KMS-11 (cell line): ENCODE measurements around the gene LMO7.

ENCODE experiments used
- H2AFZ ChIP-seq: fragments of 200-600 bp; sonication (generic); 2 replicates; pipeline ENCODE4 v1.6.1; 2016; ENCODE audit warnings: antibody characterized with exemption, mixed run types, low read depth
- H3K27ac ChIP-seq: fragments of 200-600 bp; sonication (generic); 2 replicates; pipeline ENCODE4 v1.6.1; 2016; ENCODE audit warnings: mild to moderate bottlenecking, mixed run types
- H3K27me3 ChIP-seq: fragments of 200-600 bp; sonication (generic); 2 replicates; pipeline ENCODE4 v1.6.1; 2017; ENCODE audit warnings: mild to moderate bottlenecking, low read depth, mixed run types, moderate library complexity; ENCODE audit not compliant: insufficient read depth
- H3K36me3 ChIP-seq: fragments of 200-600 bp; sonication (generic); 2 replicates; pipeline ENCODE4 v1.6.1; 2017; ENCODE audit warnings: mild to moderate bottlenecking, mixed run types; ENCODE audit not compliant: insufficient read depth
- H3K4me1 ChIP-seq: fragments of 200-600 bp; sonication (generic); 2 replicates; pipeline ENCODE4 v1.6.1; 2016; ENCODE audit warnings: mild to moderate bottlenecking, low read depth, mixed run types; ENCODE audit not compliant: poor library complexity, severe bottlenecking
- H3K4me2 ChIP-seq: fragments of 200-600 bp; sonication (generic); 2 replicates; pipeline ENCODE4 v1.7.0; 2016; ENCODE audit warnings: mild to moderate bottlenecking, mixed run types
- H3K4me3 ChIP-seq: fragments of 200-600 bp; sonication (generic); IDR thresholded peaks from 2 replicates; pipeline ENCODE4 v1.6.1; 2017; ENCODE audit warnings: low read depth, low read length, mixed read lengths; ENCODE audit not compliant: insufficient read depth
- H3K79me2 ChIP-seq: fragments of 200-600 bp; sonication (generic); 2 replicates; pipeline ENCODE4 v1.6.1; 2016; ENCODE audit warnings: low read depth, mixed run types; ENCODE audit not compliant: insufficient read depth
- H3K9ac ChIP-seq: fragments of 200-600 bp; sonication (generic); 2 replicates; pipeline ENCODE4 v1.6.1; 2016; ENCODE audit warnings: mild to moderate bottlenecking, mixed run types
- H4K20me1 ChIP-seq: fragments of 200-600 bp; sonication (generic); 2 replicates; pipeline ENCODE4 v1.6.1; 2016; ENCODE audit warnings: mild to moderate bottlenecking, mixed run types; ENCODE audit not compliant: insufficient read depth
- TF ChIP-seq, protein P1 (sequence below): fragments of 200-600 bp; sonication (generic); conservative IDR thresholded peaks from 2 replicates; pipeline ENCODE4 v1.6.1; 2017; ENCODE audit warnings: low read depth, mild to moderate bottlenecking, antibody characterized with exemption, low read length, moderate library complexity, mixed read lengths

LMO7 gene

DNA sequence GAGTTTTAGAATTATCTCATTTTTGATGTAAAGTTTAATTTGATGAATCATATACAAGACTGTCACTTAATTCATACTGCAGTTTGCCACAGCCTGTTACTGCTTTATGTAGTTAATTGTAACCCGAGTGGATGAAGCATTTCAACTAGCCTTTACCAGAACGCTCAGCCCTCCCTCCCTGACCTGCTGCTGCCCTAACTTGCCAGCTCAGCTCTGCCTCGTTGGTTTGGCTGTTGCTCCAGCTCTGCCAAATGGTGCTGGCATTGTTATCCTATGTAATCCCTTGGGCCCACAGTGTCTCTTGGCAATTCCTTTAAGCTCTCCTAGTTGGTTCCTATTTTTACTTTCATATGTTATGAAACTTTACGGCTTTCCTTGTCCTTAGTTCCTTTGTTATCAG lies 113.3 kb downstream of the LMO7 start:
- TF ChIP-seq, protein P1, sequence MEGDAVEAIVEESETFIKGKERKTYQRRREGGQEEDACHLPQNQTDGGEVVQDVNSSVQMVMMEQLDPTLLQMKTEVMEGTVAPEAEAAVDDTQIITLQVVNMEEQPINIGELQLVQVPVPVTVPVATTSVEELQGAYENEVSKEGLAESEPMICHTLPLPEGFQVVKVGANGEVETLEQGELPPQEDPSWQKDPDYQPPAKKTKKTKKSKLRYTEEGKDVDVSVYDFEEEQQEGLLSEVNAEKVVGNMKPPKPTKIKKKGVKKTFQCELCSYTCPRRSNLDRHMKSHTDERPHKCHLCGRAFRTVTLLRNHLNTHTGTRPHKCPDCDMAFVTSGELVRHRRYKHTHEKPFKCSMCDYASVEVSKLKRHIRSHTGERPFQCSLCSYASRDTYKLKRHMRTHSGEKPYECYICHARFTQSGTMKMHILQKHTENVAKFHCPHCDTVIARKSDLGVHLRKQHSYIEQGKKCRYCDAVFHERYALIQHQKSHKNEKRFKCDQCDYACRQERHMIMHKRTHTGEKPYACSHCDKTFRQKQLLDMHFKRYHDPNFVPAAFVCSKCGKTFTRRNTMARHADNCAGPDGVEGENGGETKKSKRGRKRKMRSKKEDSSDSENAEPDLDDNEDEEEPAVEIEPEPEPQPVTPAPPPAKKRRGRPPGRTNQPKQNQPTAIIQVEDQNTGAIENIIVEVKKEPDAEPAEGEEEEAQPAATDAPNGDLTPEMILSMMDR: no peak
- no peaks in the 10 kb centered on the region for H3K79me2 ChIP-seq
- H3K4me3 ChIP-seq: no peak overlapping the region
- no peak overlapping the region for H3K27ac ChIP-seq
- no peak overlapping the region for H2AFZ ChIP-seq
- no peak overlapping the region for H3K4me2 ChIP-seq
- H4K20me1 ChIP-seq: no peaks in the 10 kb centered on the region
- no peaks in the 10 kb centered on the region for H3K4me1 ChIP-seq
- H3K9ac ChIP-seq: no peak overlapping the region
- no peaks in the 10 kb centered on the region for H3K27me3 ChIP-seq
- no peaks in the 10 kb centered on the region for H3K36me3 ChIP-seq

DNA sequence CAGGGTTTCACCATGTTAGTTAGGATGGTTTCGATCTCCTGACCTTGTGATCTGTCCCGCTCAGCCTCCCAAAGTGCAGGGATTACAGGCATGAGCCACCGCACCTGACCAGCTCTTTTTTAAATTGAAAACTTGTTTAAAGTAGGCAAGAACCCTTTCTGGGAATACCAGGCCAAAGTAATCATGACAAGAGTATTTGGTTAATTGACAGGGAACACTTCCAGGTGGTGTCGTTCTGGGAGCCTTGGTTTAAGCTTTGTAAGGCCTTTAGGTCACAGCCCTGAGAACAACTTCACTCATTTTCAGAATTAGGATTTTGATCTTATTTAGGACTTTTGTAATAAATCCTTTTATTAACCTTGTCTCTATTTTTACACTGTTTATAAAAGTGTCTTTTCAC lies 115.2 kb downstream of the LMO7 start:
- no peak overlapping the region for H2AFZ ChIP-seq
- no peaks in the 10 kb centered on the region for H3K79me2 ChIP-seq
- H3K4me3 ChIP-seq: no peak overlapping the region
- TF ChIP-seq, protein P1: no peak
- H3K9ac ChIP-seq: no peak overlapping the region
- no peaks in the 10 kb centered on the region for H3K36me3 ChIP-seq
- H3K27ac ChIP-seq: no peak overlapping the region
- H4K20me1 ChIP-seq: no peaks in the 10 kb centered on the region
- no peak overlapping the region for H3K4me2 ChIP-seq
- no peaks in the 10 kb centered on the region for H3K4me1 ChIP-seq
- H3K27me3 ChIP-seq: no peaks in the 10 kb centered on the region

DNA sequence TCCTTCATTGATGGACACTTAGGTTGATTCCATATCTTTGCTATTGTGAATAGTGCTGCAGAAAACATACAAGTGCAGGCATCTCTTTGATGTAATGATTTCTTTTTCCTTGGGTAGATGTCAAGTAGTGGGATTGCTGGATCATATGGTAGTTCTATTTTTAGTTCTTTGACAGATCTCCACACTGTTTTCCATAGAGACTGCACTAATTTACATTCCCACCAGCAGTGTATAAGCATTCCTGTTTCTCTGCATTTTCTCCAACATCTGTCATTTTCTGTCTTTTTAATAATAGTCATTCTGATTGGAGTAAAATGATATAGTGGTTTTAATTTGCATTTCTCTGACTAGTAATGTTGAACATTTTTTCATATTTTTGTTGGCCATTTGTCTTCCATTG lies 116.7 kb downstream of the LMO7 start:
- Histone ChIP-seq H3K4me1 (no peaks in the 10 kb centered on the region), H3K27ac (no peak overlapping the region), H3K36me3 (no peaks in the 10 kb centered on the region), H3K4me2 (no peak overlapping the region), H3K79me2 (no peaks in the 10 kb centered on the region), H4K20me1 (no peaks in the 10 kb centered on the region), H3K4me3 (no peak overlapping the region), H3K27me3 (no peaks in the 10 kb centered on the region), H3K9ac (no peak overlapping the region), H2AFZ (no peak overlapping the region)
- TF ChIP-seq, protein P1: no peak

DNA sequence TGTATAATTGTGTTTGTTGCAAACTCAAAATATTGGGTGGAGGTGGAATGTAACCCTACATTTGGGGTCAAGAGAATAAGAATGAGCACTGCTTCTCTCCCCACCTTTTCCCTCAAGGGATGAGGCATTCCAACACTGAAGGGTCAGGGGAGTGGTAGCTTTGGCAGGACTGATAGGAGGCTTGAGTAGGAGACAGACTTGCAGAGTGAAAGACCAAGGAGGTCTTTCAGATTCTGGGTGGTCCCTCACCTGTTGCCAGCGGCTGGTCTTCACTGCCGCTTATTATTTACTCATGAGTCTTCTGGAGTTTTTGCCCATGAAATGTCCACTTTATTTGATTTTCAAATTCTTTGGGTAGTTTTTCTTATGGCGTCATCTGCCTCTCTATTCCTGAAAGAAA lies 118.8 kb downstream of the LMO7 start:
- H3K36me3 ChIP-seq: no peaks in the 10 kb centered on the region
- no peaks in the 10 kb centered on the region for H3K79me2 ChIP-seq
- H3K9ac ChIP-seq: no peak overlapping the region
- TF ChIP-seq, protein P1: no peak
- no peak overlapping the region for H2AFZ ChIP-seq
- no peaks in the 10 kb centered on the region for H4K20me1 ChIP-seq
- no peaks in the 10 kb centered on the region for H3K4me1 ChIP-seq
- no peak overlapping the region for H3K4me3 ChIP-seq
- H3K27me3 ChIP-seq: no peaks in the 10 kb centered on the region
- H3K27ac ChIP-seq: no peak overlapping the region
- H3K4me2 ChIP-seq: no peak overlapping the region

DNA sequence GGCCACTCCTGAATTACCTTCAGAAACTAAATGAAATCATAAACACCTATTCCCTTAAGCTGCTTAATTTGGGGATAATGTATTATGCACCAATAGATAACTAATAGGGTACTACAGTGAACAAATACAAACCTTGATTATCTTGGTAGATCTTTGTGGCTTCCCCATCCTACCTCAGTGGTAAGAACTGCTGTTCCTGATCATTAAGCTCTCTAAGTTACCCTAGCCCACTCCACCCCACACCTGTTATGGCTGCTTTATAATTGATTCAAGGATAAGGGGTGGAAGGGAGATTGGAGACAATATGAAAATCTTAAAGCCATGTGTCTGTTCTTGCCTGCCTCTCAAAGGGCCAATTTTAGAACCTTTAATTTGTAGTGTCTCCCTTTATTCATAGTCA lies 121.2 kb downstream of the LMO7 start:
- H3K79me2 ChIP-seq: no peaks in the 10 kb centered on the region
- no peak overlapping the region for H2AFZ ChIP-seq
- H3K36me3 ChIP-seq: no peaks in the 10 kb centered on the region
- TF ChIP-seq, protein P1: no peak
- no peak overlapping the region for H3K27ac ChIP-seq
- H3K4me3 ChIP-seq: no peak overlapping the region
- H3K27me3 ChIP-seq: no peaks in the 10 kb centered on the region
- peaks cover 12% of the 10 kb centered on the region for H3K4me1 ChIP-seq
- no peaks in the 10 kb centered on the region for H4K20me1 ChIP-seq
- no peak overlapping the region for H3K9ac ChIP-seq
- H3K4me2 ChIP-seq: no peak overlapping the region
